ENCODE measurements around the gene NOD1. TPM values are rescaled to one million over a fixed set of nuclear protein-coding genes. Genes with fewer than 3 reads are reported as not detected.

The NOD1 gene
- total and polyA plus RNA-seq, 2 of the 8 experiments (the other 6 are each of a cell fraction or from before 2014, with no cell fraction given) = 3.8 to 6.5 TPM

DNA sequence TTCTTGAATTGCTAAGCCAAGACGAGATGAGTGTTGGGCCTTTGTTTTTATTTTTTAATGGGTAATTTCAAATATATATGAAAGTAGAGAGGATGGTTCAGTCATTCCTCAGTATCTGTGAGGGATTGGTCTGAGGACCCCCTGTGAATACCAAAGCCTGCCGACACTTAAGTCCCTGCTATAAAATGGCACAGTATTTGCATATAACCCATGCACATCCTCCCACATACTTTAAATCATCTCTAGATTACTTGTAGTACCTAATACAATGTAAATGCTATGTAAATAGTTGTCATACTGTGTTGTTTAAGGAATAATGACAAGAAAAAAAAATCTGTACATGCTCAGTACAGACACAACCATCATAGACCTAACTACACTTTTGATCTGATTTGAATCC lies 73.4 kb downstream of the NOD1 start:
- FAIRE-seq (no peak), DNase-seq (ENCODE audit: low read depth in 1 of 2, low spot score in 2 of 2) (no peak)
- CTCF ChIA-PET (ENCODE audit: partially characterized antibody) = interaction anchor here (0.7 to 1.2 kb wide), 2 partner anchors 9 to 156 kb away, joined by 3 to 4 read pairs; no protein-coding TSS in a partner anchor
- H4K5ac ChIP-seq (ENCODE audit: insufficient read length, low read depth, low read length) = no peak overlapping the region
- no peak overlapping the region for H3K18ac ChIP-seq (ENCODE audit: extremely low read depth, low read length)
- H2BK20ac ChIP-seq (ENCODE audit: low read length) = no peak overlapping the region
- no peak overlapping the region for H2BK5ac ChIP-seq (ENCODE audit: low read depth, low read length)
- H3K4me3 ChIP-seq (ENCODE audit: extremely low read depth in 1 of 4, insufficient read depth in 2 of 4, low read depth in 3 of 4, low read length in 4 of 4) = no peak overlapping the region
- no peak overlapping the region for H2AK5ac ChIP-seq (ENCODE audit: low read depth, low read length)
- no peak overlapping the region for H4K91ac ChIP-seq (replicated peaks; ENCODE audit: insufficient read length, low read length)
- no peak overlapping the region for H3K27ac ChIP-seq (ENCODE audit: low read depth, low read length)
- POLR2A ChIA-PET (ENCODE audit: partially characterized antibody) = interaction anchor here (0.9 kb wide), 1 partner anchor 9 kb away, joined by 3 read pairs; no protein-coding TSS in a partner anchor
- no peaks in the 10 kb centered on the region for H3K23me2 ChIP-seq (ENCODE audit: low read depth, low read length)
- no peak overlapping the region for H3K56ac ChIP-seq (replicated peaks; ENCODE audit: insufficient read length, low read depth, low read length)
- no peak overlapping the region for H3K9ac ChIP-seq (replicated peaks in 1 of 4; ENCODE audit: extremely low read depth in 1 of 4, low read depth in 3 of 4, low read length in 3 of 4)
- no peaks in the 10 kb centered on the region for H3K27me3 ChIP-seq (replicated peaks in 1 of 4; ENCODE audit: control insufficient read depth in 3 of 4, extremely low read depth in 1 of 4, insufficient read depth in 3 of 4, low read length in 3 of 4)
- no peaks in the 10 kb centered on the region for H3K79me1 ChIP-seq (ENCODE audit: low read depth, low read length)
- no peak overlapping the region for H3K23ac ChIP-seq (ENCODE audit: insufficient read length)
- no peaks in the 10 kb centered on the region for H3K4me1 ChIP-seq (replicated peaks in 1 of 4; ENCODE audit: control insufficient read depth in 3 of 4, insufficient read depth in 4 of 4, low read length in 3 of 4)
- WGBS, 2 experiments (ENCODE audit: extremely low coverage in 1 of 2, insufficient coverage in 1 of 2, insufficient read length in 1 of 2, insufficient replicate concordance in 2 of 2, low coverage in 1 of 2, low lambda C conversion rate in 2 of 2, missing lambda C conversion rate in 1 of 2) = 91% methylated on average over 2 of the region's 2 CpGs; no CpG with 5 or more reads in 1 of the 2 experiments
- H3K9me3 ChIP-seq (ENCODE audit: insufficient read depth in 2 of 2, low read depth in 1 of 2, low read length in 1 of 2) = no peaks in the 10 kb centered on the region
- H4K20me1 ChIP-seq (replicated peaks in 1 of 2; ENCODE audit: control insufficient read depth in 1 of 2, insufficient read depth in 2 of 2, low read length in 2 of 2) = no peaks in the 10 kb centered on the region
- no peak overlapping the region for H3K4ac ChIP-seq (replicated peaks; ENCODE audit: insufficient read length, low read depth, low read length)
- no peak overlapping the region for H3K14ac ChIP-seq (ENCODE audit: insufficient read length)
- H2BK15ac ChIP-seq (ENCODE audit: low read length) = no peak overlapping the region
- no peak overlapping the region for H2AFZ ChIP-seq (ENCODE audit: low read length)
- no peaks in the 10 kb centered on the region for H3K79me2 ChIP-seq (ENCODE audit: control insufficient read depth in 1 of 2, insufficient read depth in 2 of 2, low read length in 2 of 2)
- H3K4me2 ChIP-seq (ENCODE audit: insufficient read depth in 1 of 2, low read depth in 2 of 2, low read length in 2 of 2) = no peak overlapping the region
- no peak overlapping the region for H2BK120ac ChIP-seq (replicated peaks; ENCODE audit: low read depth, low read length)
- H4K8ac ChIP-seq (ENCODE audit: extremely low read depth, insufficient read depth, low read length) = no peak overlapping the region
- H3K36me3 ChIP-seq (ENCODE audit: control insufficient read depth in 2 of 4, insufficient read depth in 4 of 4, low read length in 3 of 4) = no peaks in the 10 kb centered on the region; a peak in 1 of 8 replicates
- H2BK12ac ChIP-seq (ENCODE audit: low read depth, low read length) = no peak overlapping the region
- TF ChIP-seq EP300 (IDR thresholded peaks at IDR 0.05; ENCODE audit: borderline replicate concordance in 1 of 2, low read depth in 2 of 2, low read length in 2 of 2) = no peak
- TF ChIP-seq CEBPB (IDR thresholded peaks at IDR 0.05; ENCODE audit: low read depth, low read length) = no peak
- no peak for TF ChIP-seq MAFK (IDR thresholded peaks at IDR 0.05; ENCODE audit: low read depth, low read length)
- no peak for TF ChIP-seq SP4 (IDR thresholded peaks at IDR 0.05; ENCODE audit: low read length)
- no peak for TF ChIP-seq POLR2A (IDR thresholded peaks at IDR 0.05; ENCODE audit: control extremely low read depth in 1 of 2, low read depth in 2 of 2, low read length in 2 of 2)
- no peak for TF ChIP-seq CBX5 (IDR thresholded peaks at IDR 0.05; ENCODE audit: low read depth, low read length)
- TF ChIP-seq CHD2 (IDR thresholded peaks at IDR 0.05; ENCODE audit: low read length) = no peak
- TF ChIP-seq SIN3A (conservative IDR thresholded peaks at IDR 0.05 in 1 of 2, IDR thresholded peaks at IDR 0.05 in 1 of 2; ENCODE audit: low read depth in 1 of 2, low read length in 2 of 2) = no peak
- no peak for TF ChIP-seq RAD21 (IDR thresholded peaks at IDR 0.05 in 1 of 2, conservative IDR thresholded peaks at IDR 0.05 in 1 of 2; ENCODE audit: low read depth in 2 of 2, low read length in 2 of 2)
- no peak for TF ChIP-seq KDM1A (IDR thresholded peaks at IDR 0.05; ENCODE audit: borderline replicate concordance, low read length)
- no peak for TF ChIP-seq POU5F1 (IDR thresholded peaks at IDR 0.05; ENCODE audit: low read depth, low read length)
- no peak for TF ChIP-seq NANOG (IDR thresholded peaks at IDR 0.05; ENCODE audit: insufficient read depth, low read depth, low read length, poor library complexity, severe bottlenecking)
- TF ChIP-seq, protein P1, sequence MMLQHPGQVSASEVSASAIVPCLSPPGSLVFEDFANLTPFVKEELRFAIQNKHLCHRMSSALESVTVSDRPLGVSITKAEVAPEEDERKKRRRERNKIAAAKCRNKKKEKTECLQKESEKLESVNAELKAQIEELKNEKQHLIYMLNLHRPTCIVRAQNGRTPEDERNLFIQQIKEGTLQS (IDR thresholded peaks at IDR 0.05; ENCODE audit: insufficient read depth, low read depth, low read length) = no peak
- no peak for TF ChIP-seq BACH1 (IDR thresholded peaks at IDR 0.05; ENCODE audit: low read length)

All from H1 (cell line).